HEK293 (cell line): ENCODE measurements around the gene RUNX1.

Experiments used
- KLF10 ChIP-seq: fragments of 450-650 bp; IDR thresholded peaks from 2 replicates; pipeline ENCODE4 v1.5.1; 2018; ENCODE audit warnings: missing biosample characterization, mild to moderate bottlenecking, missing genetic modification characterization
- ZEB2 ChIP-seq: fragments of 450-650 bp; formaldehyde crosslinking; IDR thresholded peaks from 2 replicates; pipeline ENCODE4 v1.5.1; 2016; ENCODE audit warnings: missing biosample characterization, missing genetic modification characterization
- ZNF549 ChIP-seq: fragments of 450-650 bp; IDR thresholded peaks from 2 replicates; pipeline ENCODE4 v1.5.1; 2018; ENCODE audit warnings: missing biosample characterization, missing genetic modification characterization, mild to moderate bottlenecking, inconsistent platforms, moderate library complexity
- TF ChIP-seq, protein P1 (sequence below): fragments of 450-650 bp; formaldehyde crosslinking; IDR thresholded peaks from 2 replicates; pipeline ENCODE4 v1.5.1; 2016; ENCODE audit warnings: missing biosample characterization, missing genetic modification characterization, borderline replicate concordance
- TF ChIP-seq, protein P2 (sequence below): fragments of 450-650 bp; formaldehyde crosslinking; IDR thresholded peaks from 2 replicates; pipeline ENCODE4 v1.5.1; 2016; ENCODE audit warnings: missing biosample characterization, missing genetic modification characterization
- TF ChIP-seq, protein P3 (sequence below): fragments of 450-650 bp; IDR thresholded peaks from 2 replicates; pipeline ENCODE4 v1.5.1; 2018; ENCODE audit warnings: missing biosample characterization, missing genetic modification characterization
- TF ChIP-seq, protein P4 (sequence below): fragments of 450-650 bp; formaldehyde crosslinking; IDR thresholded peaks from 2 replicates; pipeline ENCODE4 v1.5.1; 2016; ENCODE audit warnings: missing biosample characterization, missing genetic modification characterization
- TF ChIP-seq, protein P5 (sequence below): fragments of 450-650 bp; formaldehyde crosslinking; conservative IDR thresholded peaks from 2 replicates; pipeline ENCODE4 v1.5.1; 2016; ENCODE audit warnings: low read depth, missing biosample characterization, missing genetic modification characterization
- TF ChIP-seq, protein P6 (sequence below): fragments of 450-650 bp; formaldehyde crosslinking; IDR thresholded peaks from 2 replicates; pipeline ENCODE4 v1.5.1; 2016; ENCODE audit warnings: missing biosample characterization, missing genetic modification characterization

DNA sequence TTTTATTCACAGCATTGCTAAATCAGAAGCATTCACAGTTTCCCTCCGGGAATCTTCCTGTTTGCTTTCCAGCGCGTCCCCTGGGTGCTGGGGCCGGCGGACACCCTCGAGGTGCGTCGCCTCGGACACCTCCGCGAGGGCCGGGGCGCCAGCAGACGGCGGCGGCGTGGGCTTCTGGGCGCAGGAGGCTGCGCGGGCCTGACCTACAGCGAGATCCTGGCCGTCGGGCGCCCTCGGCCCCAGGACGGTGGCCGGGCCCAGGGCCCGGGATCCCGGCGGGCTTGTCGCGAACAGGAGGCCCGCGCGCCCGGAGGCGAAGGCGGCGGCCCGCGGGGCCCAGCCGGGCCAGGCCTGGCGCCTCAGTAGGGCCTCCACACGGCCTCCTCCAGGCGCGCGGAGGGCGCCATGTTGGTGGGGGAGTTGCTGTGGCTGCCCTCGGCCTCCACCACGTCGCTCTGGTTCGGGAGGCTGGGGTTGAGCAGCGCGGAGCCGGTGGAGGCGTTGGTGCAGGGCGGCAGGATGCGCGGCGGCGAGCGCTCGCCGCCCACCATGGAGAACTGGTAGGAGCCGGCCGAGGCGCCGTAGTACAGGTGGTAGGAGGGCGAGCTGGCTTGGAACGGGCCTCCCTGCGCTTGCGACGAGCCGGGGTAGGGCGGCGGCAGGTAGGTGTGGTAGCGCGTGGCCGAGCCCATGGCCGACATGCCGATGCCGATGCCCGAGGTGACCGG, 257.2 kb downstream of the RUNX1 start:
- no peak for TF ChIP-seq ZEB2 (tag by site-specific recombination)
- TF ChIP-seq, protein P1, sequence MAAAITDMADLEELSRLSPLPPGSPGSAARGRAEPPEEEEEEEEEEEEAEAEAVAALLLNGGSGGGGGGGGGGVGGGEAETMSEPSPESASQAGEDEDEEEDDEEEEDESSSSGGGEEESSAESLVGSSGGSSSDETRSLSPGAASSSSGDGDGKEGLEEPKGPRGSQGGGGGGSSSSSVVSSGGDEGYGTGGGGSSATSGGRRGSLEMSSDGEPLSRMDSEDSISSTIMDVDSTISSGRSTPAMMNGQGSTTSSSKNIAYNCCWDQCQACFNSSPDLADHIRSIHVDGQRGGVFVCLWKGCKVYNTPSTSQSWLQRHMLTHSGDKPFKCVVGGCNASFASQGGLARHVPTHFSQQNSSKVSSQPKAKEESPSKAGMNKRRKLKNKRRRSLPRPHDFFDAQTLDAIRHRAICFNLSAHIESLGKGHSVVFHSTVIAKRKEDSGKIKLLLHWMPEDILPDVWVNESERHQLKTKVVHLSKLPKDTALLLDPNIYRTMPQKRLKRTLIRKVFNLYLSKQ, result no peak
- TF ChIP-seq ZNF549, result no peak
- TF ChIP-seq, protein P2, sequence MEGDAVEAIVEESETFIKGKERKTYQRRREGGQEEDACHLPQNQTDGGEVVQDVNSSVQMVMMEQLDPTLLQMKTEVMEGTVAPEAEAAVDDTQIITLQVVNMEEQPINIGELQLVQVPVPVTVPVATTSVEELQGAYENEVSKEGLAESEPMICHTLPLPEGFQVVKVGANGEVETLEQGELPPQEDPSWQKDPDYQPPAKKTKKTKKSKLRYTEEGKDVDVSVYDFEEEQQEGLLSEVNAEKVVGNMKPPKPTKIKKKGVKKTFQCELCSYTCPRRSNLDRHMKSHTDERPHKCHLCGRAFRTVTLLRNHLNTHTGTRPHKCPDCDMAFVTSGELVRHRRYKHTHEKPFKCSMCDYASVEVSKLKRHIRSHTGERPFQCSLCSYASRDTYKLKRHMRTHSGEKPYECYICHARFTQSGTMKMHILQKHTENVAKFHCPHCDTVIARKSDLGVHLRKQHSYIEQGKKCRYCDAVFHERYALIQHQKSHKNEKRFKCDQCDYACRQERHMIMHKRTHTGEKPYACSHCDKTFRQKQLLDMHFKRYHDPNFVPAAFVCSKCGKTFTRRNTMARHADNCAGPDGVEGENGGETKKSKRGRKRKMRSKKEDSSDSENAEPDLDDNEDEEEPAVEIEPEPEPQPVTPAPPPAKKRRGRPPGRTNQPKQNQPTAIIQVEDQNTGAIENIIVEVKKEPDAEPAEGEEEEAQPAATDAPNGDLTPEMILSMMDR (tag by site-specific recombination), result no peak
- no peak for TF ChIP-seq KLF10 (tag by site-specific recombination)
- TF ChIP-seq, protein P3, sequence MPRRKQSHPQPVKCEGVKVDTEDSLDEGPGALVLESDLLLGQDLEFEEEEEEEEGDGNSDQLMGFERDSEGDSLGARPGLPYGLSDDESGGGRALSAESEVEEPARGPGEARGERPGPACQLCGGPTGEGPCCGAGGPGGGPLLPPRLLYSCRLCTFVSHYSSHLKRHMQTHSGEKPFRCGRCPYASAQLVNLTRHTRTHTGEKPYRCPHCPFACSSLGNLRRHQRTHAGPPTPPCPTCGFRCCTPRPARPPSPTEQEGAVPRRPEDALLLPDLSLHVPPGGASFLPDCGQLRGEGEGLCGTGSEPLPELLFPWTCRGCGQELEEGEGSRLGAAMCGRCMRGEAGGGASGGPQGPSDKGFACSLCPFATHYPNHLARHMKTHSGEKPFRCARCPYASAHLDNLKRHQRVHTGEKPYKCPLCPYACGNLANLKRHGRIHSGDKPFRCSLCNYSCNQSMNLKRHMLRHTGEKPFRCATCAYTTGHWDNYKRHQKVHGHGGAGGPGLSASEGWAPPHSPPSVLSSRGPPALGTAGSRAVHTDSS (tag by site-specific recombination), result no peak
- TF ChIP-seq, protein P4, sequence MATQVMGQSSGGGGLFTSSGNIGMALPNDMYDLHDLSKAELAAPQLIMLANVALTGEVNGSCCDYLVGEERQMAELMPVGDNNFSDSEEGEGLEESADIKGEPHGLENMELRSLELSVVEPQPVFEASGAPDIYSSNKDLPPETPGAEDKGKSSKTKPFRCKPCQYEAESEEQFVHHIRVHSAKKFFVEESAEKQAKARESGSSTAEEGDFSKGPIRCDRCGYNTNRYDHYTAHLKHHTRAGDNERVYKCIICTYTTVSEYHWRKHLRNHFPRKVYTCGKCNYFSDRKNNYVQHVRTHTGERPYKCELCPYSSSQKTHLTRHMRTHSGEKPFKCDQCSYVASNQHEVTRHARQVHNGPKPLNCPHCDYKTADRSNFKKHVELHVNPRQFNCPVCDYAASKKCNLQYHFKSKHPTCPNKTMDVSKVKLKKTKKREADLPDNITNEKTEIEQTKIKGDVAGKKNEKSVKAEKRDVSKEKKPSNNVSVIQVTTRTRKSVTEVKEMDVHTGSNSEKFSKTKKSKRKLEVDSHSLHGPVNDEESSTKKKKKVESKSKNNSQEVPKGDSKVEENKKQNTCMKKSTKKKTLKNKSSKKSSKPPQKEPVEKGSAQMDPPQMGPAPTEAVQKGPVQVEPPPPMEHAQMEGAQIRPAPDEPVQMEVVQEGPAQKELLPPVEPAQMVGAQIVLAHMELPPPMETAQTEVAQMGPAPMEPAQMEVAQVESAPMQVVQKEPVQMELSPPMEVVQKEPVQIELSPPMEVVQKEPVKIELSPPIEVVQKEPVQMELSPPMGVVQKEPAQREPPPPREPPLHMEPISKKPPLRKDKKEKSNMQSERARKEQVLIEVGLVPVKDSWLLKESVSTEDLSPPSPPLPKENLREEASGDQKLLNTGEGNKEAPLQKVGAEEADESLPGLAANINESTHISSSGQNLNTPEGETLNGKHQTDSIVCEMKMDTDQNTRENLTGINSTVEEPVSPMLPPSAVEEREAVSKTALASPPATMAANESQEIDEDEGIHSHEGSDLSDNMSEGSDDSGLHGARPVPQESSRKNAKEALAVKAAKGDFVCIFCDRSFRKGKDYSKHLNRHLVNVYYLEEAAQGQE (tag by site-specific recombination), result no peak
- TF ChIP-seq, protein P5, sequence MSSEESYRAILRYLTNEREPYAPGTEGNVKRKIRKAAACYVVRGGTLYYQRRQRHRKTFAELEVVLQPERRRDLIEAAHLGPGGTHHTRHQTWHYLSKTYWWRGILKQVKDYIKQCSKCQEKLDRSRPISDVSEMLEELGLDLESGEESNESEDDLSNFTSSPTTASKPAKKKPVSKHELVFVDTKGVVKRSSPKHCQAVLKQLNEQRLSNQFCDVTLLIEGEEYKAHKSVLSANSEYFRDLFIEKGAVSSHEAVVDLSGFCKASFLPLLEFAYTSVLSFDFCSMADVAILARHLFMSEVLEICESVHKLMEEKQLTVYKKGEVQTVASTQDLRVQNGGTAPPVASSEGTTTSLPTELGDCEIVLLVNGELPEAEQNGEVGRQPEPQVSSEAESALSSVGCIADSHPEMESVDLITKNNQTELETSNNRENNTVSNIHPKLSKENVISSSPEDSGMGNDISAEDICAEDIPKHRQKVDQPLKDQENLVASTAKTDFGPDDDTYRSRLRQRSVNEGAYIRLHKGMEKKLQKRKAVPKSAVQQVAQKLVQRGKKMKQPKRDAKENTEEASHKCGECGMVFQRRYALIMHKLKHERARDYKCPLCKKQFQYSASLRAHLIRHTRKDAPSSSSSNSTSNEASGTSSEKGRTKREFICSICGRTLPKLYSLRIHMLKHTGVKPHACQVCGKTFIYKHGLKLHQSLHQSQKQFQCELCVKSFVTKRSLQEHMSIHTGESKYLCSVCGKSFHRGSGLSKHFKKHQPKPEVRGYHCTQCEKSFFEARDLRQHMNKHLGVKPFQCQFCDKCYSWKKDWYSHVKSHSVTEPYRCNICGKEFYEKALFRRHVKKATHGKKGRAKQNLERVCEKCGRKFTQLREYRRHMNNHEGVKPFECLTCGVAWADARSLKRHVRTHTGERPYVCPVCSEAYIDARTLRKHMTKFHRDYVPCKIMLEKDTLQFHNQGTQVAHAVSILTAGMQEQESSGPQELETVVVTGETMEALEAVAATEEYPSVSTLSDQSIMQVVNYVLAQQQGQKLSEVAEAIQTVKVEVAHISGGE (tag by site-specific recombination), result no peak
- TF ChIP-seq, protein P6, sequence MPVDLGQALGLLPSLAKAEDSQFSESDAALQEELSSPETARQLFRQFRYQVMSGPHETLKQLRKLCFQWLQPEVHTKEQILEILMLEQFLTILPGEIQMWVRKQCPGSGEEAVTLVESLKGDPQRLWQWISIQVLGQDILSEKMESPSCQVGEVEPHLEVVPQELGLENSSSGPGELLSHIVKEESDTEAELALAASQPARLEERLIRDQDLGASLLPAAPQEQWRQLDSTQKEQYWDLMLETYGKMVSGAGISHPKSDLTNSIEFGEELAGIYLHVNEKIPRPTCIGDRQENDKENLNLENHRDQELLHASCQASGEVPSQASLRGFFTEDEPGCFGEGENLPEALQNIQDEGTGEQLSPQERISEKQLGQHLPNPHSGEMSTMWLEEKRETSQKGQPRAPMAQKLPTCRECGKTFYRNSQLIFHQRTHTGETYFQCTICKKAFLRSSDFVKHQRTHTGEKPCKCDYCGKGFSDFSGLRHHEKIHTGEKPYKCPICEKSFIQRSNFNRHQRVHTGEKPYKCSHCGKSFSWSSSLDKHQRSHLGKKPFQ (tag by site-specific recombination), result no peak
